Mesenchymal stem cell (in vitro differentiated cells and primary cell): ENCODE data around the gene CLTC. TPM values are rescaled to one million over a fixed set of nuclear protein-coding genes. Genes with fewer than 3 reads are reported as not detected.
A peak's percentile ranks its signal among the peaks of the same experiment; 100 is the strongest.
"Not testable (repeated sequence)": the region's sequence is repeated elsewhere in the genome, so short reads cannot be mapped to it uniquely, and the experiment has no call there.

Experiments
- DNase-seq: peaks from one replicate; pipeline ENCODE4 v3.0.0-alpha.2; 2013
- H2AFZ ChIP-seq: one replicate; pipeline ENCODE4 v1.6.1; 2013; ENCODE audit warnings: low read depth, mild to moderate bottlenecking, control low read depth, inconsistent platforms, low read length, moderate library complexity
- H2AK5ac ChIP-seq: 2 replicates; pipeline ENCODE4 v1.6.1; 2013; ENCODE audit warnings: low read length, moderate library complexity, mild to moderate bottlenecking, inconsistent platforms; ENCODE audit not compliant: severe bottlenecking
- H2BK120ac ChIP-seq: one replicate; pipeline ENCODE4 v1.6.1; 2013; ENCODE audit warnings: low read depth, mild to moderate bottlenecking, inconsistent platforms, low read length, moderate library complexity
- H2BK12ac ChIP-seq, 2 experiments: one replicate each; pipeline ENCODE4 v1.6.1; 2013; ENCODE audit warnings: inconsistent platforms in 2 of 2, low read length in 2 of 2, mild to moderate bottlenecking in 2 of 2, moderate library complexity in 2 of 2, control low read depth in 1 of 2
- H2BK15ac ChIP-seq: one replicate; pipeline ENCODE4 v1.6.1; 2013; ENCODE audit warnings: mild to moderate bottlenecking, low read depth, inconsistent platforms; ENCODE audit not compliant: poor library complexity, severe bottlenecking
- H2BK5ac ChIP-seq: 2 replicates; pipeline ENCODE4 v1.6.1; 2013; ENCODE audit warnings: low read depth, mild to moderate bottlenecking, low read length, control low read depth, inconsistent platforms; ENCODE audit not compliant: poor library complexity, severe bottlenecking
- H3K14ac ChIP-seq, 2 experiments: one replicate each; pipeline ENCODE4 v1.6.1; 2013; ENCODE audit warnings: inconsistent platforms in 2 of 2, low read length in 2 of 2, control low read depth in 1 of 2, mild to moderate bottlenecking in 1 of 2, moderate library complexity in 1 of 2
- H3K18ac ChIP-seq, 2 experiments: one replicate each; pipeline ENCODE4 v1.6.1; 2013; ENCODE audit warnings: inconsistent platforms in 2 of 2, low read length in 2 of 2, control low read depth in 1 of 2, low read depth in 1 of 2, mild to moderate bottlenecking in 1 of 2
- H3K23ac ChIP-seq, 2 experiments: one replicate each; pipeline ENCODE4 v1.6.1; 2013; ENCODE audit warnings: inconsistent platforms in 2 of 2, low read length in 2 of 2, mild to moderate bottlenecking in 2 of 2, moderate library complexity in 2 of 2, control low read depth in 1 of 2
- H3K27ac ChIP-seq: 2 replicates; pipeline ENCODE4 v1.5.1; 2013; ENCODE audit warnings: mild to moderate bottlenecking, moderate library complexity, low read length, control low read depth, inconsistent platforms; ENCODE audit not compliant: poor library complexity, severe bottlenecking
- H3K27me3 ChIP-seq, 2 experiments: 2 replicates each; pipeline versions ENCODE4 v1.6.1 to v1.7.0; 2013; ENCODE audit warnings: low read length in 2 of 2, mild to moderate bottlenecking in 2 of 2, moderate library complexity in 2 of 2, control low read depth in 1 of 2, inconsistent platforms in 1 of 2; ENCODE audit not compliant: control insufficient read depth in 1 of 2, insufficient read depth in 1 of 2
- H3K36me3 ChIP-seq, 2 experiments: 2 replicates each; pipeline versions ENCODE4 v1.6.1 to v1.7.0; 2013; ENCODE audit warnings: low read length in 2 of 2, control low read depth in 1 of 2, inconsistent platforms in 1 of 2, low read depth in 1 of 2, mild to moderate bottlenecking in 1 of 2; ENCODE audit not compliant: insufficient read depth in 2 of 2, control insufficient read depth in 1 of 2
- H3K4ac ChIP-seq, 2 experiments: one replicate each; pipeline ENCODE4 v1.6.1; 2013; ENCODE audit warnings: inconsistent platforms in 2 of 2, low read length in 2 of 2, mild to moderate bottlenecking in 2 of 2, moderate library complexity in 2 of 2, control low read depth in 1 of 2, low read depth in 1 of 2
- H3K4me1 ChIP-seq: 2 replicates; pipeline ENCODE4 v1.6.1; 2013; ENCODE audit warnings: low read depth, low read length, control low read depth; ENCODE audit not compliant: control insufficient read depth, insufficient read depth
- H3K4me2 ChIP-seq: 2 replicates; pipeline ENCODE4 v1.6.1; 2013; ENCODE audit warnings: low read length, mild to moderate bottlenecking, inconsistent platforms; ENCODE audit not compliant: poor library complexity, severe bottlenecking
- H3K4me3 ChIP-seq, 2 experiments: 2 replicates each; pipeline versions ENCODE4 v1.5.1 to v1.7.0; 2013; ENCODE audit warnings: low read length in 2 of 2, mild to moderate bottlenecking in 2 of 2, control low read depth in 1 of 2, low read depth in 1 of 2; ENCODE audit not compliant: insufficient read depth in 1 of 2
- H3K79me1 ChIP-seq: replicated peaks from 2 replicates; pipeline ENCODE4 v1.6.1; 2013; ENCODE audit warnings: mild to moderate bottlenecking, control low read depth, low read length, inconsistent platforms; ENCODE audit not compliant: poor library complexity, severe bottlenecking
- H3K9ac ChIP-seq: 2 replicates; pipeline ENCODE4 v1.7.0; 2013; ENCODE audit warnings: mild to moderate bottlenecking, low read length, moderate library complexity
- H3K9me3 ChIP-seq: 2 replicates; pipeline ENCODE4 v1.7.0; 2013; ENCODE audit warnings: mild to moderate bottlenecking, low read length; ENCODE audit not compliant: control insufficient read depth
- H4K8ac ChIP-seq: one replicate; pipeline ENCODE4 v1.6.1; 2013; ENCODE audit warnings: inconsistent platforms, mild to moderate bottlenecking, low read length, moderate library complexity
- H4K91ac ChIP-seq: one replicate; pipeline ENCODE4 v1.6.1; 2013; ENCODE audit warnings: mild to moderate bottlenecking, low read length, inconsistent platforms
- WGBS: methylation state at CpG from one replicate; pipeline ENCODE4 v1.1.7; 2013; ENCODE audit warnings: mixed read lengths; 5-methylcytosine and 5-hydroxymethylcytosine counted together
- polyA plus RNA-seq, 2 experiments: library from polyadenylated mRNA; stranded (reverse); fragments of 200-250 nt; gene quantifications; one replicate each; pipeline ENCODE4 v1.2.3, GENCODE V29; 2013

Gene CLTC
- polyA plus RNA-seq (2013, experiment 1 of 2) = 198 TPM
- 188 TPM for polyA plus RNA-seq (2013, experiment 2 of 2)

DNA sequence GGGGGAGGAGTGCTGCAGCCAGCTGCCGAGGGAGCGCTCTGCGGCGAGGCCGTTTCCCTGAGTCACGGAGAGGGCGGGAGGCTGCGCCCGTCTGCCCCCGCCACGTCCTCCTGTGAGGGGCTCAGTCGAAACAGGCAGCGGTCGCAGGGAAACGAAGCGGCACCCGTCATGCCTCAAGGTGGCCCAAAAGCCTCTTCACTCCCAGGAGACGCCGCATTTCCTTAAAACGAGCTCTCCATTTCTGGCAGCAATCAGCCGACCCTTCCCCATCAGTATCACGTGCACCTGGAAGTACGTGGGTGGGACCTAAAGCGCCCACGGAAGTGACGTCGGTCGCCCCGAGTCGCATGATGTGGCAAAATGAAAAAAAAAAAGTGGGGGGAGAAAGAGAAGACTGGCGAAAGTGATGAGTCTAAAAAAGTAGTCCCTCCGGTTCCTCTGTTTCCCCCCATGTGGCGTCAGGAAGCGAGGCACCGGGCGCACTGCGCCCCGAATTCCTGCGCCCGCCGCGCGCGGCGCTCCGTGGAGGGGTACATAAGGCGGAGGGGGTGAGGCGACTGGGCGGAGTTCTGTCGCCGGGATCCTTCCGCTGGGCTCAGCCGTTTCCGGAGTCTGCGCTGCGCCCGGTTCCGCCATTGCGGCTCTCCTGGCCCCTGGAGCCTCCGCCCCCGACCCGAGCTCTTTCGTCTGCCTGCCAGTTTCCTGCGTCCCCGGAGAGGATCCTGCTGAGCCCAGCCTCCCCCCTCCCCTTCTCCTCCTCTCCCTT lies at the start of gene CLTC:
Gene CLTC, plus strand, starts transcription at position 598 of the 766 bp plus-strand sequence. CDS start 237 bp downstream, outside the sequence.
- Histone ChIP-seq H2BK5ac (peak within 1 kb of the TSS; percentile 94), H3K27me3 (no peaks in the 10 kb centered on the region), H3K14ac (peak within 1 kb of the TSS; percentile 76 to 98), H2AK5ac (peak within 1 kb of the TSS; percentile 79), H2AFZ (peak within 1 kb of the TSS; percentile 54), H3K18ac (peak within 1 kb of the TSS; percentile 97 to 100), H3K23ac (peak within 1 kb of the TSS; percentile 20 to 86), H4K91ac (peak within 1 kb of the TSS; percentile 100), H4K8ac (peak within 1 kb of the TSS; percentile 92), H3K4me2 (peak within 1 kb of the TSS; percentile 76), H3K79me1 (no peaks in the 10 kb centered on the region), H2BK12ac (peak within 1 kb of the TSS; percentile 91 to 93), H3K9me3 (no peaks in the 10 kb centered on the region), H2BK120ac (peak within 1 kb of the TSS; percentile 99), H3K4me3 (peak within 1 kb of the TSS; percentile 97 to 98), H3K4me1 (peaks cover 4% of the 10 kb centered on the region), H3K4ac (peak within 1 kb of the TSS; percentile 100), H3K36me3 (peaks cover 0 to 16% of the 10 kb centered on the region in 2 experiments), H3K27ac (peak within 1 kb of the TSS; percentile 99), H2BK15ac (peak within 1 kb of the TSS; percentile 100), H3K9ac (peak within 1 kb of the TSS; percentile 100)
- peak; percentile 99 for DNase-seq
- WGBS = under 1% methylated on average over 63 of the region's 65 CpGs

DNA sequence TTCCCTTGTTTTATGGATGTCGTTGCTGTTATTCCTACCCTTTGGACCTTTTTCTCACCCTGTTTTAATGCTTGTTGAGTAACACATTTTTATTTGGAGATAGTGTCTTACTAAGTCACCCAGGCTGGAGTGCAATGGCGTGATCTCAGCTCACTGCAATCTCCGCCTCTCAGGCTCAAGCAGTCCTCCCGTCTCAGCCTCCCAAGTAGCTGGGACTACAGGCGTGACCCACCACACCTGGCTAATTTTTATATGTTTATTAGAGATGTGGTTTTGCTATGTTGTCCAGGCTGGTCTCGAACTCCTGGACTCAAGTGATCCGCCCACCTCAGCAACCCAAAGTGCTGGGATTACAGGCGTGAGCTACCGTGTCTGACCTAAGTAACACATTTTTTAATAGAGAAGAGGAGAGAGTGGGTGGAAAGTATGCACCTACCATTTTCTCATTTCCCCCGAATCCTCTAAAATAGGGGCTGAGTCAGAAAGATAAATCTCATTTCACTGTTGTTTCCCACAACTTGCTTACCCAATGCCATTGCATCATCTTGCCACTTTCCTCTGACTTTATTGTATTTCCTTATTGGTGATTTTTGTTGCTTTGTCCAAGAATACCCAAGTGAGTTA lies 47.3 kb upstream of the CLTC start:
- no peak overlapping the region for H3K4me2 ChIP-seq
- DNase-seq = peak; percentile 45
- H3K14ac ChIP-seq = no peak overlapping the region
- no peak overlapping the region for H3K27ac ChIP-seq
- no peak overlapping the region for H3K18ac ChIP-seq
- H3K79me1 ChIP-seq = peaks cover 11% of the 10 kb centered on the region
- no peaks in the 10 kb centered on the region for H3K4me1 ChIP-seq
- H3K23ac ChIP-seq = no peak overlapping the region
- 99% methylated on average over 8 of the region's 10 CpGs for WGBS
- no peak overlapping the region for H2AFZ ChIP-seq
- no peak overlapping the region for H4K91ac ChIP-seq
- H3K27me3 ChIP-seq = no peaks in the 10 kb centered on the region
- H3K4me3 ChIP-seq = no peak overlapping the region
- H3K9me3 ChIP-seq = no peaks in the 10 kb centered on the region
- no peak overlapping the region for H3K4ac ChIP-seq
- no peak overlapping the region for H2BK120ac ChIP-seq
- peaks cover 5 to 24% of the 10 kb centered on the region in 2 experiments for H3K36me3 ChIP-seq
- no peak overlapping the region for H2BK15ac ChIP-seq
- H2AK5ac ChIP-seq = no peak overlapping the region
- H2BK12ac ChIP-seq = no peak overlapping the region
- H2BK5ac ChIP-seq = no peak overlapping the region
- no peak overlapping the region for H4K8ac ChIP-seq
- H3K9ac ChIP-seq = no peak overlapping the region

DNA sequence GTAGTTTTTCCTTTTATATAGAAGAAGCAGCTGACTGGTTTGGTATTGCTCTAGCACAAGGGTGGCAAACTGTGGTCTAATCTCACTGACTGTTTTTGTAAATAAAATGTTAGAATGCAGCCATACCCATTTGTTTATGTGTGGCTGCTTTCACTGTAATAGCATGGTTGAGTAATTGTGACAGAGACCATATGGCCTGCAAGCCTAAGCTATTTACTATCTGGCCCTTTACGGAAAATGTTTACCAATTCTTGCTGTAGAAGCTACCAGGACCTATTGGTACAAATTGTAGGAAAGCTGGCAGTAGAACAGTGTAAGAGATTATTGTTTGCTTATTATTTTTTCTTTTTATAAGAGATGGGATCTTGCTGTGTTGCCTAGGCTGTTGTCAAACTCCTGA lies 35.5 kb upstream of the CLTC start:
- not testable (repeated sequence) for H2AK5ac ChIP-seq, H3K79me1 ChIP-seq

DNA sequence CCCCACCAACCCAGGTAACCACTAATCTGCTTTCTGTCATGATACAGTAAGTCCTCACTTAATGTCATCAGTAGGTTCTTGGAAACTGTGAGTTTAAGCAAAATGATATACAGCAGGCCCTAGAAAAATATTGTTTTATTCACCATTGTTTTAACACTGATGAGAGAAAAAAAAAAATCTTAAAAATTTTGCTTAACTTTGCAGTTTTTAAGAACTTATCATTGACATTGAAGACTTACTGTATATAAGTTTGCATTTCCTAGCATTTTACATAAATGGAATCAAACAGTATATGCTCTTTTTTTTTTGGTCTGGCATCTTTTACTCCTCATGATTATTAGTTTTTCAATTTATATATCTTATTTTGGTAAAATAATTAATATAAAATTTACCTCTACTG lies 19.5 kb upstream of the CLTC start:
- H3K9me3 ChIP-seq = no peaks in the 10 kb centered on the region
- no peak overlapping the region for H3K4me3 ChIP-seq
- no peaks in the 10 kb centered on the region for H3K4me1 ChIP-seq
- no peak overlapping the region for H4K8ac ChIP-seq
- no peak overlapping the region for H4K91ac ChIP-seq
- H3K36me3 ChIP-seq = peaks cover 7 to 54% of the 10 kb centered on the region in 2 experiments
- H2BK120ac ChIP-seq = no peak overlapping the region
- H2BK15ac ChIP-seq = no peak overlapping the region
- no peak overlapping the region for H2AK5ac ChIP-seq
- H2BK5ac ChIP-seq = no peak overlapping the region
- H3K27me3 ChIP-seq = no peaks in the 10 kb centered on the region
- DNase-seq = no peak
- H3K23ac ChIP-seq = no peak overlapping the region
- no peak overlapping the region for H3K9ac ChIP-seq
- H3K4ac ChIP-seq = no peak overlapping the region
- H2AFZ ChIP-seq = no peak overlapping the region
- no peak overlapping the region for H3K4me2 ChIP-seq
- H3K79me1 ChIP-seq = peaks cover 3% of the 10 kb centered on the region
- H3K18ac ChIP-seq = no peak overlapping the region
- no peak overlapping the region for H3K14ac ChIP-seq
- no peak overlapping the region for H2BK12ac ChIP-seq
- H3K27ac ChIP-seq = no peak overlapping the region

More for the DNA sequence above, 35.5 kb upstream of the CLTC start:
- not testable (repeated sequence) for H2AFZ ChIP-seq, H3K4me2 ChIP-seq, H2BK12ac ChIP-seq, H2BK120ac ChIP-seq, H3K4ac ChIP-seq, H3K4me3 ChIP-seq, H3K36me3 ChIP-seq, H2BK5ac ChIP-seq, H4K8ac ChIP-seq, H3K4me1 ChIP-seq, H3K14ac ChIP-seq, H3K23ac ChIP-seq, DNase-seq, H3K9me3 ChIP-seq, H3K9ac ChIP-seq, H3K27ac ChIP-seq, H4K91ac ChIP-seq, H2BK15ac ChIP-seq, H3K18ac ChIP-seq, H3K27me3 ChIP-seq
- WGBS = no CpG with 5 or more reads among the region's 1 CpG
